ENCODE results near the gene TSFM. TPM values are rescaled to one million over a fixed set of nuclear protein-coding genes. Genes with fewer than 3 reads are reported as not detected.

TSFM gene
- total RNA-seq, 2 donors from 2014 or later, result 37.7 to 39.9 TPM

GRCh38 chr12:57777367-57777766 lies 5.2 kb upstream of the TSFM start:
- WGBS, 2 experiments (ENCODE audit: insufficient coverage in 1 of 2, insufficient read length in 1 of 2), result 91 to 94% methylated on average over 6 to 7 of the region's 7 CpGs
- no peaks in the 10 kb centered on the region for H3K4me1 ChIP-seq (ENCODE audit: control insufficient read depth, insufficient read depth, low read length)
- H3K27ac ChIP-seq (ENCODE audit: low read depth, low read length), result no peak overlapping the region
- DNase-seq, result no peak
- Mint-ChIP-seq H3K36me3 (ENCODE audit: low read depth) (peaks cover 3% of the 10 kb centered on the region), H3K4me3 (no peak overlapping the region), H3K27ac (no peak overlapping the region), H3K27me3 (ENCODE audit: insufficient read depth) (no peaks in the 10 kb centered on the region), H3K4me1 (peaks cover 2% of the 10 kb centered on the region), H3K9me3 (no peaks in the 10 kb centered on the region)
- H3K36me3 ChIP-seq (ENCODE audit: control insufficient read depth, insufficient read depth, low read length), result no peaks in the 10 kb centered on the region
- H3K4me3 ChIP-seq (ENCODE audit: low read length), result no peak overlapping the region
- no peak for TF ChIP-seq CTCF (conservative IDR thresholded peaks at IDR 0.05)
- no peak overlapping the region for H3K9ac ChIP-seq (ENCODE audit: extremely low read depth, low read length, poor library complexity, severe bottlenecking)
- H3K27me3 ChIP-seq (ENCODE audit: control insufficient read depth, insufficient read depth, low read length, poor library complexity, severe bottlenecking), result no peaks in the 10 kb centered on the region
- H3K9me3 ChIP-seq (ENCODE audit: control insufficient read depth, low read length), result no peaks in the 10 kb centered on the region

- DNase-seq, result no peak
- H3K4me3 ChIP-seq (ENCODE audit: low read length), result no peak overlapping the region
- no peak overlapping the region for H3K27ac ChIP-seq (ENCODE audit: low read depth, low read length)
- Mint-ChIP-seq H3K9me3 (no peaks in the 10 kb centered on the region), H3K4me3 (no peak overlapping the region), H3K27me3 (ENCODE audit: insufficient read depth) (no peaks in the 10 kb centered on the region), H3K4me1 (peaks cover under 1% of the 10 kb centered on the region), H3K36me3 (ENCODE audit: low read depth) (peaks cover 3% of the 10 kb centered on the region), H3K27ac (no peak overlapping the region)
- H3K9ac ChIP-seq (ENCODE audit: extremely low read depth, low read length, poor library complexity, severe bottlenecking), result no peak overlapping the region
- H3K36me3 ChIP-seq (ENCODE audit: control insufficient read depth, insufficient read depth, low read length), result no peaks in the 10 kb centered on the region
- no peaks in the 10 kb centered on the region for H3K27me3 ChIP-seq (ENCODE audit: control insufficient read depth, insufficient read depth, low read length, poor library complexity, severe bottlenecking)
- H3K4me1 ChIP-seq (ENCODE audit: control insufficient read depth, insufficient read depth, low read length), result no peaks in the 10 kb centered on the region
- no peaks in the 10 kb centered on the region for H3K9me3 ChIP-seq (ENCODE audit: control insufficient read depth, low read length)
- no peak for TF ChIP-seq CTCF (conservative IDR thresholded peaks at IDR 0.05)
- WGBS, 2 experiments (ENCODE audit: insufficient coverage in 1 of 2, insufficient read length in 1 of 2), result 95 to 100% methylated on average over 3 to 6 of the region's 7 CpGs
Measured at GRCh38 chr12:57777911-57778310, 4.7 kb upstream of the TSFM start.

- H3K4me3 ChIP-seq (ENCODE audit: low read length), result no peak overlapping the region
- H3K36me3 Mint-ChIP-seq (ENCODE audit: low read depth), result peaks cover 10% of the 10 kb centered on the region
- H3K36me3 ChIP-seq (ENCODE audit: control insufficient read depth, insufficient read depth, low read length), result peaks cover 4% of the 10 kb centered on the region
- no peak overlapping the region for H3K9ac ChIP-seq (ENCODE audit: extremely low read depth, low read length, poor library complexity, severe bottlenecking)
- no peaks in the 10 kb centered on the region for H3K4me1 ChIP-seq (ENCODE audit: control insufficient read depth, insufficient read depth, low read length)
- 86% methylated on average over 1 of the region's 1 CpG; no CpG with 5 or more reads in 1 of the 2 experiments for WGBS, 2 experiments (ENCODE audit: insufficient coverage in 1 of 2, insufficient read length in 1 of 2)
- no peaks in the 10 kb centered on the region for H3K27me3 ChIP-seq (ENCODE audit: control insufficient read depth, insufficient read depth, low read length, poor library complexity, severe bottlenecking)
- DNase-seq, result no peak
- no peak overlapping the region for H3K27ac Mint-ChIP-seq
- H3K27me3 Mint-ChIP-seq (ENCODE audit: insufficient read depth), result no peaks in the 10 kb centered on the region
- no peaks in the 10 kb centered on the region for H3K9me3 ChIP-seq (ENCODE audit: control insufficient read depth, low read length)
- no peak overlapping the region for H3K27ac ChIP-seq (ENCODE audit: low read depth, low read length)
- no peak for TF ChIP-seq CTCF (conservative IDR thresholded peaks at IDR 0.05)
- peaks cover 4% of the 10 kb centered on the region for H3K4me1 Mint-ChIP-seq
- H3K9me3 Mint-ChIP-seq, result no peaks in the 10 kb centered on the region
- no peak overlapping the region for H3K4me3 Mint-ChIP-seq
Measured at GRCh38 chr12:57779736-57780135, 2.9 kb upstream of the TSFM start.

All from endodermal cell (in vitro differentiated cells).